GM08714 (cell line): ENCODE results near the gene SPATA24.
"Not testable (repeated sequence)": the region's sequence is repeated elsewhere in the genome, so short reads cannot be mapped to it uniquely, and the experiment has no call there.

Experiments used
- H3K4me3 ChIP-seq: fragments of 200-500 bp; sonication (Bioruptor generic); 2 replicates; pipeline ENCODE4 v1.5.1; 2014; ENCODE audit warnings: mild to moderate bottlenecking, low read length, inconsistent platforms
- ZNF274 ChIP-seq: IDR thresholded peaks from 2 replicates; pipeline ENCODE4 v1.6.1; 2012; ENCODE audit warnings: mild to moderate bottlenecking, low read depth, low read length

Gene SPATA24

DNA sequence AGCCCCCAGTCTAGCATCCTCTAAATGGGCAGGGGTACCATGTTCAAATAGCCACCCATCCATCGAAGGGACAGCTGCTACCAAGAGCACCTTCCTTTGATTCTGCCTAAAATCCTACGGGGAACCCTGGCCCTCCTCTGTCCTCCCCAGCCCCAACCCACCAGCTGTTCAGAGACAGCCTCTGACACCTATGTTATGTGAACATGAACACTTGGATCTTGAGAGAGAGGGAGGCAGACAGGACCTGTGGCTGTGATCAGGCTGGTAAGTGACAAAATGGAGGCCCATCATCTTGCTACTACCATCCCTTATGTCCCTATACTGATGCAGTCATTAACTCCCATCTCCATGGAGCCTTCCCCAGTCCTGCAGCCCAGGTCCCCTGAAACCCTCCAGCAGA, 29.0 kb downstream of the SPATA24 start:
- TF ChIP-seq ZNF274, result no peak
- no peak overlapping the region for H3K4me3 ChIP-seq

DNA sequence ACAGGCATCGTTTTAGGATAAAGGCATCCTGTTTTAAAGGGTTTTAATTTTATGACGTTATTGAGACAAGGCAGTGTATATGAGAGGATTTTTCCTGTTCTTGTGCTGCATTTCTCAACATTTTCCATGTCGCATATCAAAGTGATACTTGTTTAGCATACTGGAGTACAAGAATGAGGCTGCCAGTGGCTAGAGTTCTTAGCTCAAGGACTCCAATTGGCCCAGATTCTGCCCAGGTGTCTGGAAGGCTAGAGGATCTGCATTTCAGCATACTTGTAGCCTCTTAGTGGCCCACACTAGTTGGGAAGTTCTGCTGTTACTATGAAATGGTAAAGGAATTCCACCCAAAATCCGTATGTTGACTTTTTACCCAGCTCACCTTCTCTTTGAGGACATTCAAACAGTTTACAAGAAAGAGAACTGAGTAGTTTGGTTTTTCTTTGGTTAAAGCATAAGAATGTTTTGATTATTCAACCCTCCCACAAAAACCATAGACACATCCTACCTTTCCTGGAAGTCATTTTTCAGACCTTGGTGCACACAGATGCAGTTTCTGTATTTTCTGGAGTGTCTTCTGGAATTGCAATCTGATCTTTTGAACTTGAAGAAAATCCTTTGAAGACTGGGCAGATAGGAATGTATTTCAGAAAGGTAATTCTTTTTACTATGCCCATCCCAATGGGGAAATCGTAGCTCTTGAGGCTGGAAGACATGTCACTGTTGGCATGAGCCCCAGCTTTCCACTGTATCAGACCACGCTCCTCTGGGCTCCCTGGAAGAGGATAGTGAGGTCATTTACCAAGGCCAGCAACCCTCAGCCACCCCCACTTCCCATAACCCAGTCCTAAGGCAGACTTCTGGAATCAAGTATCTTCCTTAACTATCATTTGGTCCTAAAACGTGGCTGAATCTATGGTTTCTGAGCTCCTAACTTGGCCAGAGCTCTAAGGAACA, 32.1 kb downstream of the SPATA24 start:
- no peak for TF ChIP-seq ZNF274

DNA sequence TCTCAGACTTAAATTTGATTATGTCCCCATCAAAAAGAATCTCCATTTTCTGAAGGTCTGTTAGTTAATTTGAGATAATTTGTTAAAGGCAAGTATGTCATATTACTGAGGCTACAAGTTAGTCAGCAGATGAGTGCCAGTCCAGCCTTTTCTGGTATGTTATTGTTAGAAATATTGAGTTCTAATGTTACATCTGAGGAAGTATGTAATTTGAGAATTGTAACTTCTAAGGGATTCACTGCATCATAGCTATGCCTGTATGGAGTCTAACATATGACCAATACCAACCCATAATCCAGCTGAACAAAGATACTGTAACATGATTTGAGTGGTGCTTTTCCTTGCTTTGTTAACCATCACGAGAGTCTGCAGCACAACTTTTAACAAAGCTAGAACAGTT, 34.7 kb downstream of the SPATA24 start:
- H3K4me3 ChIP-seq, result no peak overlapping the region
- TF ChIP-seq ZNF274, result no peak

More for the DNA sequence above, 32.1 kb downstream of the SPATA24 start:
- H3K4me3 ChIP-seq, result no peak overlapping the region

DNA sequence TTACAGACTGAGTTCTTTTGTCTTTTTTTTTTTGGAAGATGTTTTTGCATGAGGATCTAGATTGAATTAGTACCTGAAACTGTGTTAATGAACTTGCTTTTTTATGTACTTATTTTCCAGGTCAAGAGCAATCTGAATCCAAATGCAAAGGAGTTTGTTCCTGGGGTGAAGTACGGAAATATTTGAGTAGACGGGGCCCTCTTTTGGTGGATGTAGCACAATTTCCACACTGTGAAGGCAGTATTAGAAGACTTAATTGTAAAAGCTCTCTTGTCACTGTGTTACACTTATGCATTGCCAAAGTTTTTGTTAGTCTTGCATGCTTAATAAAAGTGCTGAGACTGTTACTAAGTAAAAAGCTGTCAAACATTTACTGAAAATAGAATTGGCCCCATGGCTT, 35.3 kb downstream of the SPATA24 start:
- TF ChIP-seq ZNF274, result no peak

DNA sequence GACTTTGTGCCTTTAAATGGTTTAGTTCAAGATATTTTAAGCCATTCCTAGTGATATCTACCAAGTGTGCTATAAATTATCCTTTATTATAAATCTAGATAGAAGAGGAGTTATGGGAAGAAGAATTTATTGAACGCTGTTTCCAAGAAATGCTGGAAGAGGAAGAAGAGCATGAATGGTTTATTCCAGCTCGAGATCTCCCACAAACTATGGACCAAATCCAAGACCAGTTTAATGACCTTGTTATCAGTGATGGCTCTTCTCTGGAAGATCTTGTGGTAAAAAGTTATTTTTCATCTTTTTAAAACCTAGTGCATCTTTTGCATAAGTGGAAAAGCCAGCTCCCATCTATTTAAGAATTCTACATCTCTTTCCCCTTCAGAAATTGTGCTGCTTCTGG, 39.4 kb downstream of the SPATA24 start:
- TF ChIP-seq ZNF274, result no peak
- H3K4me3 ChIP-seq, result no peak overlapping the region

More for the DNA sequence above, 35.3 kb downstream of the SPATA24 start:
- no peak overlapping the region for H3K4me3 ChIP-seq

GRCh38 chr5:139363937-139364336, 40.0 kb downstream of the SPATA24 start:
- H3K4me3 ChIP-seq, result no peak overlapping the region
- TF ChIP-seq ZNF274, result no peak

DNA sequence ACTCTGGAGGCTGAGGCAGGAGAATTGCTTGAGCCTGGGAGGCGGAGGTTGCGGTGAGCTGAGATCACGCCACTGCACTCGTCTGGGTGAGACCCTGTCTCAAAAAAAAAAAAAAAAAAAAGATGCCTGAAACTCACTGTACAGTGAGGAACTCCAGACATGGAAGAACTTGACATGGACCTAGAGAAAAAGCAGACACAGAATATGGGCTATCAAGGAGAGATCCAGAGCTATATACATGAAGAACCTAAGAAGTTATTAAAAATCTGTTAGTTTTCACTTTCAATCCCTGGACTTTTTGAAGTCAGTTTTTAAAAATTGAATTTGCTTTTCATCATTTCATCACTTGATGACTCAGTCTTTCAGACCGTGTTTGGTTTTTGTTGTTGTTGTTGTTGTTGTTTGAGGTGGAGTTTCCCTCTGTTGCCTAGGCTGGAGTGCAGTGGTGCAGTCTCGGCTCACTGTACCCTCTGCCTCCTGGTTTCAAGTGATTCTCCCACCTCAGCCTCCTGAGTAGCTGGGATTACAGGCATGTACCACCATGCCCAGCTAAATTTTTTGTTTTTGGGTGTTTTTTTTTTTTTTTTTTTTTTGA, 42.0 kb downstream of the SPATA24 start:
- no peak for TF ChIP-seq ZNF274

DNA sequence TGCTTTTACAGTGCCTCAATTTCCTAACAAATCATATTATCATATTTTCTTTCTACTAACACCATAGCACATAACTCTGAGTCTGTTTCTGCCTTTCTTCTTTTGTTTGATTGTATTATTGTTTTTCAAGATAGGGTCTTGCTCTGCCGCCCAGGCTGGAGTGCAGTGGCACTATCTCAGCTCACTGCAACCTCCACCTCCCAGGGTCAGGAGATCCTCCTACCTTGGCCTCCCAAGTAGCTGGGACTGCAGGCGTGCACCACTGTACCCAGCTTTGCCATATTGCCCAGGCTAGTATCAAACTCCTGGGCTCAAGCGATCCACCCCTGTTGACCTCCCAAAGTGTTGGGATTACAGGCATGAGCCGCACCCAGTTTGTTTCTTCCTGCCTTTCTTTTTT, 43.5 kb downstream of the SPATA24 start:
- no peak for TF ChIP-seq ZNF274
- no peak overlapping the region for H3K4me3 ChIP-seq

More for the DNA sequence above, 42.0 kb downstream of the SPATA24 start:
- H3K4me3 ChIP-seq, result no peak overlapping the region

- H3K4me3 ChIP-seq, result no peak overlapping the region
- TF ChIP-seq ZNF274, result no peak
These were observed 45.8 kb downstream of the SPATA24 start for GRCh38 chr5:139358064-139358463.

- not testable (repeated sequence) for H3K4me3 ChIP-seq
These were observed 48.0 kb downstream of the SPATA24 start for GRCh38 chr5:139355900-139356299.

DNA sequence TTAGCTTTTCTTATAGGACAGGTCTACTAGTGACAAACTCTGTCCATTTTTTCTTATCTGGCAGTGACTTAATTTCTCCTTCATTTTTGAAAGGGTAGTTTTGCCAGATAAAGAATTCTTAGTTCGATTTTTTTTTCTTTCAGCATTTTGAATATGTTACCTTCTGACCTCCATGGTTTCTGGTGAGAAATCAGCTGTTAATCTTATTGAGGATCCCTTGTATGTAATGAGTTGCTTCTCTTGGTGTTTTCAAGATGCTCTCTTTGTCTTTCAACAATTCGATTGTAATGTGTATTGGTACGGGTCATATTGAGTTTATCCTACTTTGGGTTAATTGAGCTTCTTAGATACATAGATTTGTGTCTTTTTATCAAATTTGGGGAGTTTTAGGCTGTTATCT, 49.7 kb downstream of the SPATA24 start:
- H3K4me3 ChIP-seq, result no peak overlapping the region

DNA sequence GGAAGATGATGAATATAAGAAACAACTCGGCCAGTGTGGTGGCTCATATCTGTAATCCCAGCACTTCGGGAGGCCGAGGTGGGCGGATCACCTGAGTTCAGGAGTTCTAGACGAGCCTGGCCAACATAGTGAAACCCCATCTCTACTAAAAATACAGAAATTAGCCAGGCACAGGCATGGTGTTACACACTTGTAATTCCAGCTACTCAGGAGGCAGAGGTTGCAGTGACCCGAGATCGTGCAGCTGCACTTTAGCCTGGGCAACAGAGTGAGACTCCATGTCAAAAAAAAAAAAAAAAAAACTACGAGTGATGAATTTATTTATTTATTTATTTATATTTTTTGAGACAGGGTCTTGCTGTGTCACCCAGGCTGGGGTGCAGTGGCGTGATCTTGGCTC, 56.0 kb downstream of the SPATA24 start:
- H3K4me3 ChIP-seq, result not testable (repeated sequence)

More for the DNA sequence above, 49.7 kb downstream of the SPATA24 start:
- no peak for TF ChIP-seq ZNF274
